Lower lobe of right lung (tissue), 2 donors: Measurements from ENCODE around the gene ICAM1. TPM values are rescaled to one million over a fixed set of nuclear protein-coding genes. Genes with fewer than 3 reads are reported as not detected.
"Not testable (repeated sequence)": the region's sequence is repeated elsewhere in the genome, so short reads cannot be mapped to it uniquely, and the experiment has no call there.

Experiments used
- ATAC-seq, 2 donors: fragments of 200-7000 bp; cut with Tn5 transposase; one replicate each; pipeline ENCODE4 v1.9.1; 2020 to 2022; ENCODE audit warnings: mild to moderate bottlenecking in 2 of 2, moderate library complexity in 2 of 2
- DNase-seq: peaks from one replicate; pipeline ENCODE4 v3.0.0-alpha.2; 2020
- H3K27ac ChIP-seq: fragments of 200-600 bp; one replicate; pipeline ENCODE4 v1.8.0; 2022
- H3K27me3 ChIP-seq: fragments of 200-600 bp; one replicate; pipeline ENCODE4 v1.8.0; 2022; ENCODE audit warnings: low read depth
- H3K36me3 ChIP-seq: fragments of 200-600 bp; one replicate; pipeline ENCODE4 v1.8.0; 2022; ENCODE audit warnings: mild to moderate bottlenecking
- H3K4me1 ChIP-seq: fragments of 200-600 bp; one replicate; pipeline ENCODE4 v1.8.0; 2022
- H3K4me3 ChIP-seq: fragments of 200-600 bp; one replicate; pipeline ENCODE4 v1.8.0; 2022; ENCODE audit warnings: mild to moderate bottlenecking
- H3K9me3 ChIP-seq: fragments of 200-600 bp; one replicate; pipeline ENCODE4 v1.8.0; 2022
- intact Hi-C: fragments of 100-400 bp; cut with DNase I; formaldehyde crosslinking; loops from one replicate; pipeline ENCODE4 v1.11.0; 2022
- total RNA-seq: library from RNA; stranded (reverse); fragmentation: NEBNext Ultra II Directional; extraction: Animal tissue kit (Norgen Biotek cat#: 25700); gene quantifications from one replicate; pipeline ENCODE4 v1.2.1, GENCODE V29; 2021
- TF ChIP-seq, protein P1 (sequence below): fragments of 200-600 bp; IDR thresholded peaks from one replicate; pipeline ENCODE4 v1.8.0; 2022; ENCODE audit warnings: antibody characterized with exemption, mild to moderate bottlenecking
- donor health status: DM: no; HTN: yes; CAD: no; lungs with severe emphysema.

The ICAM1 gene
- total RNA-seq, 1 donor from 2014 or later: 95.9 TPM

- peak overlapping the region; percentile 97 for H3K4me3 ChIP-seq
- no peaks in the 10 kb centered on the region for H3K9me3 ChIP-seq
- peak; percentile 61 for DNase-seq
- peaks cover 32% of the 10 kb centered on the region for H3K4me1 ChIP-seq
- intact Hi-C loops: no loop called here
- no peaks in the 10 kb centered on the region for H3K27me3 ChIP-seq
- H3K27ac ChIP-seq: peak overlapping the region; percentile 95
- TF ChIP-seq, protein P1, sequence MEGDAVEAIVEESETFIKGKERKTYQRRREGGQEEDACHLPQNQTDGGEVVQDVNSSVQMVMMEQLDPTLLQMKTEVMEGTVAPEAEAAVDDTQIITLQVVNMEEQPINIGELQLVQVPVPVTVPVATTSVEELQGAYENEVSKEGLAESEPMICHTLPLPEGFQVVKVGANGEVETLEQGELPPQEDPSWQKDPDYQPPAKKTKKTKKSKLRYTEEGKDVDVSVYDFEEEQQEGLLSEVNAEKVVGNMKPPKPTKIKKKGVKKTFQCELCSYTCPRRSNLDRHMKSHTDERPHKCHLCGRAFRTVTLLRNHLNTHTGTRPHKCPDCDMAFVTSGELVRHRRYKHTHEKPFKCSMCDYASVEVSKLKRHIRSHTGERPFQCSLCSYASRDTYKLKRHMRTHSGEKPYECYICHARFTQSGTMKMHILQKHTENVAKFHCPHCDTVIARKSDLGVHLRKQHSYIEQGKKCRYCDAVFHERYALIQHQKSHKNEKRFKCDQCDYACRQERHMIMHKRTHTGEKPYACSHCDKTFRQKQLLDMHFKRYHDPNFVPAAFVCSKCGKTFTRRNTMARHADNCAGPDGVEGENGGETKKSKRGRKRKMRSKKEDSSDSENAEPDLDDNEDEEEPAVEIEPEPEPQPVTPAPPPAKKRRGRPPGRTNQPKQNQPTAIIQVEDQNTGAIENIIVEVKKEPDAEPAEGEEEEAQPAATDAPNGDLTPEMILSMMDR: no peak
- no peaks in the 10 kb centered on the region for H3K36me3 ChIP-seq
- ATAC-seq: peak; percentile 39 to 44
These were observed 40.6 kb upstream of the ICAM1 start for GRCh38 chr19:10230173-10230860.

GRCh38 chr19:10230861-10231611, 39.9 kb upstream of the ICAM1 start, which contains the start of gene S1PR2:
Gene S1PR2 (minus strand): TSS chr19:10231331. CDS start chr19:10224905, 6,426 bp downstream.
- H3K27ac ChIP-seq: peak within 1 kb of the TSS; percentile 95
- H3K36me3 ChIP-seq: no peaks in the 10 kb centered on the region
- H3K4me3 ChIP-seq: peak within 1 kb of the TSS; percentile 97
- peaks cover 40% of the 10 kb centered on the region for H3K4me1 ChIP-seq
- no peaks in the 10 kb centered on the region for H3K27me3 ChIP-seq
- TF ChIP-seq, protein P1: peak; percentile 15
- DNase-seq (peak; percentile 82), ATAC-seq (peak; percentile 84 to 87)
- no peaks in the 10 kb centered on the region for H3K9me3 ChIP-seq
- intact Hi-C loops: no loop called here

- H3K4me1 ChIP-seq: peaks cover 46% of the 10 kb centered on the region
- DNase-seq (no peak), ATAC-seq (no peak)
- TF ChIP-seq, protein P1: no peak
- H3K4me3 ChIP-seq: peak overlapping the region; percentile 97
- H3K36me3 ChIP-seq: no peaks in the 10 kb centered on the region
- no peaks in the 10 kb centered on the region for H3K27me3 ChIP-seq
- H3K9me3 ChIP-seq: no peaks in the 10 kb centered on the region
- peak overlapping the region; percentile 95 for H3K27ac ChIP-seq
- intact Hi-C loops: no loop called here
These were observed 39.2 kb upstream of the ICAM1 start for GRCh38 chr19:10231612-10232228.

GRCh38 chr19:10233946-10234345, 37.0 kb upstream of the ICAM1 start:
- DNase-seq: no peak
- peaks cover 52% of the 10 kb centered on the region for H3K4me1 ChIP-seq
- intact Hi-C loops: no loop called here

GRCh38 chr19:10235003-10235402, 35.9 kb upstream of the ICAM1 start:
- H3K27ac ChIP-seq: peak overlapping the region; percentile 84
- peaks cover 47% of the 10 kb centered on the region for H3K4me1 ChIP-seq
- H3K4me3 ChIP-seq: no peak overlapping the region
- H3K27me3 ChIP-seq: no peaks in the 10 kb centered on the region
- DNase-seq: no peak
- H3K9me3 ChIP-seq: no peaks in the 10 kb centered on the region
- TF ChIP-seq, protein P1: no peak
- ATAC-seq: no peak
- H3K36me3 ChIP-seq: no peaks in the 10 kb centered on the region
- intact Hi-C loops: no loop called here

More at GRCh38 chr19:10233946-10234345, 37.0 kb upstream of the ICAM1 start:
- no peak overlapping the region for H3K4me3 ChIP-seq
- TF ChIP-seq, protein P1: no peak
- H3K9me3 ChIP-seq: no peaks in the 10 kb centered on the region
- no peak for ATAC-seq
- H3K36me3 ChIP-seq: no peaks in the 10 kb centered on the region
- no peaks in the 10 kb centered on the region for H3K27me3 ChIP-seq
- no peak overlapping the region for H3K27ac ChIP-seq

DNA sequence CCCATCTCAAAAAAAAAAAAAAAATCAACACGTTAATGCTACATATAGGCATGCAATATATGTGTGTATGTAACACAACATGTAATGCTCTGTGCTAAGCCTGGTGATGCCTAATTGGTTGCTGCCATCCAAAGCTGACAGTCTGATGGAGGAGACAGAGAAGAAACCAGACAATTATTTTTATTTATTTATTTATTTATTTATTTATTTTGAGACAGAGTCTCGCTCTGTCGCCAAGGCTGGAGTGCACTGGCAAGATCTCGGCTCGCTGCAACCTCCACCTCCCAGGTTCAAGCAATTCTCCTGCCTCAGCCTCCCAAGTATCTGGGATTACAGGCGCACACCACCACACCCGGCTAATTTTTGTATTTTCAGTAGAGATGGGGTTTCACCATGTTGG, 35.5 kb upstream of the ICAM1 start:
- intact Hi-C loops, H3K9me3 ChIP-seq, DNase-seq, H3K27me3 ChIP-seq, H3K4me3 ChIP-seq, H3K36me3 ChIP-seq, ATAC-seq: not testable (repeated sequence)
- Histone ChIP-seq H3K27ac (peak overlapping the region; percentile 84), H3K4me1 (peaks cover 43% of the 10 kb centered on the region)
